HG03342 (cell line): ENCODE data around the gene NCF4.

Experiments
- ATAC-seq: cut with Tn5 transposase; IDR thresholded peaks from one replicate; pipeline ENCODE4 v1.9.1; 2021; ENCODE audit warnings: mild to moderate bottlenecking, moderate library complexity; ENCODE audit not compliant: unreplicated experiment

Gene NCF4

GRCh38 chr22:36835903-36836302, 24.9 kb upstream of the NCF4 start:
- no peak for ATAC-seq

GRCh38 chr22:36838119-36839030, 22.4 kb upstream of the NCF4 start:
- ATAC-seq = no peak

GRCh38 chr22:36839356-36840073, 21.3 kb upstream of the NCF4 start:
- ATAC-seq = no peak

- no peak for ATAC-seq
Measured at GRCh38 chr22:36840106-36840505, 20.7 kb upstream of the NCF4 start.

GRCh38 chr22:36846271-36846670, 14.5 kb upstream of the NCF4 start:
- ATAC-seq = no peak

- no peak for ATAC-seq
Measured at GRCh38 chr22:36846949-36847348, 13.9 kb upstream of the NCF4 start.

- ATAC-seq = no peak
Measured at GRCh38 chr22:36850056-36850455, 10.8 kb upstream of the NCF4 start.

GRCh38 chr22:36850682-36851081, 10.1 kb upstream of the NCF4 start:
- ATAC-seq = no peak

- no peak for ATAC-seq
Measured at GRCh38 chr22:36852056-36852973, 8.5 kb upstream of the NCF4 start.

- no peak for ATAC-seq
Measured at GRCh38 chr22:36853407-36854099, 7.3 kb upstream of the NCF4 start.

- ATAC-seq = no peak
Measured at GRCh38 chr22:36855478-36855877, 5.3 kb upstream of the NCF4 start.

- ATAC-seq = no peak
Measured at GRCh38 chr22:36856121-36856791, 4.5 kb upstream of the NCF4 start.

GRCh38 chr22:36856792-36857135, 4.0 kb upstream of the NCF4 start:
- ATAC-seq = no peak

GRCh38 chr22:36858156-36858555, 2.6 kb upstream of the NCF4 start:
- ATAC-seq = no peak

GRCh38 chr22:36858966-36859365, 1.8 kb upstream of the NCF4 start:
- ATAC-seq = no peak

- no peak for ATAC-seq
Measured at GRCh38 chr22:36860017-36860416, 789 bp upstream of the NCF4 start.

- ATAC-seq = no peak
Measured at GRCh38 chr22:36860438-36860820, 377 bp upstream of the NCF4 start.

- no peak for ATAC-seq
Measured at GRCh38 chr22:36862251-36863242, 1.7 kb downstream of the NCF4 start.

- ATAC-seq = no peak
Measured at GRCh38 chr22:36863281-36863680, 2.5 kb downstream of the NCF4 start.
